ENCODE data around the gene GALNT18. TPM values are rescaled to one million over a fixed set of nuclear protein-coding genes. Genes with fewer than 3 reads are reported as not detected.
A peak's percentile ranks its signal among the peaks of the same experiment; 100 is the strongest.

Gene GALNT18
- total RNA-seq, 1 donor from 2014 or later = 39.8 TPM

DNA sequence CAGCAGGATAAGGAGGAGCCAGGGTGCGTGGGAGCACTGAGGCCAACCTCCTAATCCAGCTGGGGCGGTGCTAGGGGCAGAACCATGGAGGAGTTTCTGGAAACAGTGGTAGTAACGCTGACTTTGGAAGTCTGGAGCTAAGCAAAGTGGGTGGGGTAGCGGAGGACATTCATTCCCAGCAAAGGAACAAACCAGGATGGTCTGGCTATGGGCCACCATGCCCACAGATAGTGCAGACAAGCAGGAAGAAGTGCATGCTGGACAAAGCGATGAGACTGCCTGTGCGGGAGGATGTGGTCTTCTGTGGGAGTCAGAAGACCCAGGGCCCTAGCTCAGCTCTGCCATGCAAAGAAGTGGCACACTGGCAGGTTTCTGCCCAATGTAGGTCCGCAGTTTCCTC, 197.1 kb downstream of the GALNT18 start:
- no peak for DNase-seq (ENCODE audit: extremely low spot score, unreplicated experiment)
- Mint-ChIP-seq H3K27ac (ENCODE audit: unreplicated experiment) (no peak overlapping the region), H3K4me3 (ENCODE audit: unreplicated experiment) (no peak overlapping the region), H3K4me1 (ENCODE audit: unreplicated experiment) (peaks cover 66% of the 10 kb centered on the region), H3K27me3 (ENCODE audit: unreplicated experiment) (no peaks in the 10 kb centered on the region), H3K9me3 (ENCODE audit: unreplicated experiment) (no peaks in the 10 kb centered on the region), H3K36me3 (ENCODE audit: unreplicated experiment) (peaks cover 5% of the 10 kb centered on the region)
- TF ChIP-seq, protein P1, sequence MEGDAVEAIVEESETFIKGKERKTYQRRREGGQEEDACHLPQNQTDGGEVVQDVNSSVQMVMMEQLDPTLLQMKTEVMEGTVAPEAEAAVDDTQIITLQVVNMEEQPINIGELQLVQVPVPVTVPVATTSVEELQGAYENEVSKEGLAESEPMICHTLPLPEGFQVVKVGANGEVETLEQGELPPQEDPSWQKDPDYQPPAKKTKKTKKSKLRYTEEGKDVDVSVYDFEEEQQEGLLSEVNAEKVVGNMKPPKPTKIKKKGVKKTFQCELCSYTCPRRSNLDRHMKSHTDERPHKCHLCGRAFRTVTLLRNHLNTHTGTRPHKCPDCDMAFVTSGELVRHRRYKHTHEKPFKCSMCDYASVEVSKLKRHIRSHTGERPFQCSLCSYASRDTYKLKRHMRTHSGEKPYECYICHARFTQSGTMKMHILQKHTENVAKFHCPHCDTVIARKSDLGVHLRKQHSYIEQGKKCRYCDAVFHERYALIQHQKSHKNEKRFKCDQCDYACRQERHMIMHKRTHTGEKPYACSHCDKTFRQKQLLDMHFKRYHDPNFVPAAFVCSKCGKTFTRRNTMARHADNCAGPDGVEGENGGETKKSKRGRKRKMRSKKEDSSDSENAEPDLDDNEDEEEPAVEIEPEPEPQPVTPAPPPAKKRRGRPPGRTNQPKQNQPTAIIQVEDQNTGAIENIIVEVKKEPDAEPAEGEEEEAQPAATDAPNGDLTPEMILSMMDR (IDR thresholded peaks at IDR 0.05) = no peak

DNA sequence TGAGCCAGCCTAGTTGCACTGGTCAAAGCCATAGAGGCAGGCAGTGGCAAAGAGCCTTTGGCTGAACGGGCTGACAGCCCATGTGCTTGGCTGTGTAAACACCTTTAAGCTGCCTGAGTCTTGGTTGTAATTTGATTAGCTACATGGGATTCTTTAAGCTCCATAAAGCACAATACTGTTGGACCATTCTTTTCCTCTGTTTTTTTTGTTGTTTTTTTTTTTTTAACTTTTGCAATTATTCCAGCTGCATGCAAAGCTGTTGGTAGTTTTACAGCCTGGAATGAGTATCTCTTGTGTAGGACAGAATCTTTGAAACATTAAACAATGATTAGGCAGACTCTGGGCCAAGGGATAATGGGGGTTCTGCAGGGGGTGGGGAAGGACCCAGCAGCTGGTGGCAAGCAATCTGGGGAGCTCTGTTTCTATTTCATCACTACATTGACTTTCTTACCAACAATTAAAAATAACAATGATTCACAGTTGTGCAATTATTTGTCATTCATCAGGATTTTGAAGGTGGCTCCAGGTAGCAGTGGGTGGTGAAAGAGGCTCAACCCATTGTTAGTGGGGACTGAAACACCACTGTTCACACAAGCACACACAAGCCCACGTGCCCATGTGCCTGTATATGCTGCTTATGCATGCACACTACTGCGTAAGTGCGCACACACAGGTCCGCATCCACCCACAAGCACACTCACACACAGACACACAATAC, 199.2 kb downstream of the GALNT18 start:
- Mint-ChIP-seq H3K27ac (ENCODE audit: unreplicated experiment) (peak overlapping the region; percentile 34), H3K4me1 (ENCODE audit: unreplicated experiment) (peaks cover 69% of the 10 kb centered on the region), H3K27me3 (ENCODE audit: unreplicated experiment) (no peaks in the 10 kb centered on the region), H3K4me3 (ENCODE audit: unreplicated experiment) (no peak overlapping the region), H3K9me3 (ENCODE audit: unreplicated experiment) (no peaks in the 10 kb centered on the region), H3K36me3 (ENCODE audit: unreplicated experiment) (peaks cover 3% of the 10 kb centered on the region)
- DNase-seq (ENCODE audit: extremely low spot score, unreplicated experiment) = no peak
- TF ChIP-seq, protein P1 (IDR thresholded peaks at IDR 0.05) = no peak

DNA sequence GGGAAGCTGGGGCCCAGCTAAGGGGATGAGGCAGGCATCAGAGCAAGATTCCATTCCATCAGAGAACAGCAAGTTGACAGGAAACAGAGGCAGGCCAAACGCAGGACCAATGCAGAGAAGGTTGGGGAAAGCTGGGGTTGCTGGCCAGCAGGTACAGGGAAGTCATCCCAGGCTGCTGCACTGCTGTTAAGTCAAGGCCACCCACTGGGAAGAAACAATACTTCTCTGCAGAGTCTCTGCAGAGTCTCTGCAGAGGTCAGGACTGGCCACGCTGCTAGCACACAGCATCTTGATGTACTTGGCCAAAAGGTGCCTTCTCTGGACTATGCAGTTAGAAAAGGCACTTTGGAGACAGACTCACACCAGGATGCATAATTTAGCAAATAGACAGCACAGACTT, 200.3 kb downstream of the GALNT18 start:
- H3K4me1 Mint-ChIP-seq (ENCODE audit: unreplicated experiment) = peaks cover 70% of the 10 kb centered on the region
- H3K4me3 Mint-ChIP-seq (ENCODE audit: unreplicated experiment) = no peak overlapping the region

DNA sequence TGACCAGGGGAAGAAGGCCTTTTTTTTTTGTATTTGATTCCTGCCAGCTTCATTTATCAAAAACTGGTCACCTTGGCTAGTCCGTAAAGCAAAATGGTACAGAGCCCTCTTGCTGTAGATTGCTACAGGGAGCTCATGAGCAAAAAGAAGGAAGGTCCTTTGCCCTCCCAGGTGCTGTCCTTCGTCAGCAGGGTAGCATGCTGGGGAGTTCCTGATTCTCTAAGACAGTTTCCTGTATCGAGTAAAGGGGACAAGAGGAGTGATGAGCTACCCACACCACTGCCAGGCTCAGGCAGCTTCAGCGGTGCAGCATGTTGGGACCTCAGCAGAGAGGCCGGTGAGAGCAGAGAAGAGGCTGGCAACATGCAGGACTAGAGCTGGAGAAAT, 200.9 kb downstream of the GALNT18 start:
- Mint-ChIP-seq H3K4me3 (ENCODE audit: unreplicated experiment) (no peak overlapping the region), H3K27me3 (ENCODE audit: unreplicated experiment) (no peaks in the 10 kb centered on the region), H3K36me3 (ENCODE audit: unreplicated experiment) (peaks cover 3% of the 10 kb centered on the region), H3K27ac (ENCODE audit: unreplicated experiment) (no peak overlapping the region), H3K9me3 (ENCODE audit: unreplicated experiment) (no peaks in the 10 kb centered on the region), H3K4me1 (ENCODE audit: unreplicated experiment) (peaks cover 70% of the 10 kb centered on the region)
- TF ChIP-seq, protein P1 (IDR thresholded peaks at IDR 0.05) = no peak
- no peak for DNase-seq (ENCODE audit: extremely low spot score, unreplicated experiment)

More for the DNA sequence above, 200.3 kb downstream of the GALNT18 start:
- TF ChIP-seq, protein P1 (IDR thresholded peaks at IDR 0.05) = no peak
- H3K36me3 Mint-ChIP-seq (ENCODE audit: unreplicated experiment) = peaks cover 3% of the 10 kb centered on the region
- H3K27ac Mint-ChIP-seq (ENCODE audit: unreplicated experiment) = no peak overlapping the region
- no peaks in the 10 kb centered on the region for H3K27me3 Mint-ChIP-seq (ENCODE audit: unreplicated experiment)
- DNase-seq (ENCODE audit: extremely low spot score, unreplicated experiment) = no peak
- no peaks in the 10 kb centered on the region for H3K9me3 Mint-ChIP-seq (ENCODE audit: unreplicated experiment)

DNA sequence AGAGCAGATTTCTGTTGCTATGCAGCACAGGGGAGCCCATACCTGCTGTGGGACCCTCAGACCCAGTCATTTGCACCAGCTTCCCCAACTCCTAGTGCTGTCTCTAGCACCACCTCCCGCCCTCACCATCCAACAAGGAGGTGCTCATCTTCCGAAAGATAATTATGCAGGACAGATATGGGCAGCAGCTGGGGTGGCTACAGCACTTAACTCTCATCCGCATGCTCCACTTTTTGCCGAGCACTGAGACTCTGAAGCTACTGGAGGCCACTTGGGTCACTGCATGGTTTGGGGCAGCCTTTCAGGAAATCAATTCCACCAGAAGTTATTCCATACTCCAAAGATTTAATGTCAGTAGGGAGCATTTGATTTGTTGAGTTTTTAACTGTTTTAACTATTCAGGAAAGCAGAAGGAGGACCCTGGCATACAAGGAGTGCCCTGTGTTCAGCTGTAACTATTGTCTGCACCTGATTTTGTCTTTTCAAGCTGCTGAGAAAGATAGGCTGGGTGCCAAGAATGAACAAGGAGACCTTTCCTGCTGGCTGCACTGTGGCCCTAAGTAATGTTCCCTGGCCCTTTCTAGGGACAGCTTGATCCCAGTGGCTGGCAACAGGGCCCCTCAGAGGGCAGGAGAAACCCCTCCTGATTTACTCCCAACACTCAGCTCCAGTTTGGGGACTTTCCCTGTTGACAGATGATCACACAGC, 201.5 kb downstream of the GALNT18 start:
- Mint-ChIP-seq H3K9me3 (ENCODE audit: unreplicated experiment) (no peaks in the 10 kb centered on the region), H3K4me1 (ENCODE audit: unreplicated experiment) (peaks cover 70% of the 10 kb centered on the region), H3K36me3 (ENCODE audit: unreplicated experiment) (peaks cover 3% of the 10 kb centered on the region), H3K4me3 (ENCODE audit: unreplicated experiment) (no peak overlapping the region), H3K27me3 (ENCODE audit: unreplicated experiment) (no peaks in the 10 kb centered on the region), H3K27ac (ENCODE audit: unreplicated experiment) (no peak overlapping the region)
- DNase-seq (ENCODE audit: extremely low spot score, unreplicated experiment) = no peak
- TF ChIP-seq, protein P1 (IDR thresholded peaks at IDR 0.05) = no peak
